H54 (cell line): ENCODE measurements around the gene THSD4.

ENCODE experiments used
- DNase-seq: peaks from one replicate; pipeline ENCODE4 v3.0.0; 2011; ENCODE audit warnings: low spot score, mixed read lengths; ENCODE audit not compliant: insufficient read length
- FAIRE-seq: peaks from 3 replicates; lab custom pipeline; 2011; peaks lifted over from hg19 to GRCh38; lab: Jason Lieb, UNC
- POLR2A ChIP-seq: IDR thresholded peaks from 2 replicates; pipeline ENCODE4 v1.6.1; 2011; ENCODE audit warnings: low read depth, mild to moderate bottlenecking, low read length

Gene THSD4

DNA sequence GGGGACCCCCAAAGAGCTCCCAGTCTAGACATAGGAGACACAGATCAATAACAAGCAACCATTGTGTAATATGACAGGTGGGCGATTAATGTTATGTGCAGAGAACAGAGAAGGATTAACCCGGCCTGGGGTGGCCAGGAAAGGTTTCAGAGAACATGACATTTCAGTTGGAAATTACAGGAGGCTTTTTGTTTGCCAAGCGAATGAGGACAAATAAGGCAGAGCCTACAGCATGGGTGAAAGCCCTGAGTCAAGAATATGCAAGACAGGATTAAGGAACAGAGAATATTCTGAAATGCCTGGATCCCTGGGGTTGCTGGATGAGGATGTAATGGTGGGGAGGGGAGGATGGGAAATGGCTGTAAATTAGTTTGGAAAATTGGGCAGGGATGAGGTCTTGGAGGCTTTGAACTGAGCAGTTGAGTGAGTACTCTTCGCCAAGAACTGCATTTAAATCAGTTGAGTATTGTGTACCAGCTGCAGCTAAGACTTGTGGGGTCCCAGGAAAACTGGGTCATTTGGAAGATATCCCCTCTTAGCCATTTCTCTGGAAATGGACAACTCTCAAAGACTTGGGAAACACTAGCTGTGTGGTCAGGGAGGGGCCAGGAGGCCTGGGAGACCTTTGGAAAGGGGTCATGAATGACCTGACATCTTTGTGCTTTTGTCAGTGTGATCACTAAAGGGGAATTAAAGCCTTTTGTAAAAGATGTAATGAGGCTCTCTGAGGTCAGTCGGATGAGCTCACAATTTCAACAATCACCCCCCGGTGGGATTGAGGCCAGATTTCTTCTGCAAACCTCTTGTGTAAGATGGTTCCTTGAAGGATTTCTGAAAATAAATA is 496.5 kb downstream of the THSD4 start:
- FAIRE-seq (no peak), DNase-seq (no peak)
- no peak for TF ChIP-seq POLR2A

GRCh38 chr15:71612397-71612722 is 497.1 kb downstream of the THSD4 start:
- FAIRE-seq = no peak
- no peak for DNase-seq

GRCh38 chr15:71612869-71613268 is 497.6 kb downstream of the THSD4 start:
- FAIRE-seq = no peak
- DNase-seq = no peak
- no peak for TF ChIP-seq POLR2A

More at GRCh38 chr15:71612397-71612722, 497.1 kb downstream of the THSD4 start:
- TF ChIP-seq POLR2A = no peak

GRCh38 chr15:71623111-71623510 is 507.8 kb downstream of the THSD4 start:
- no peak for DNase-seq
- no peak for FAIRE-seq
- no peak for TF ChIP-seq POLR2A

- no peak for TF ChIP-seq POLR2A
- DNase-seq = no peak
- no peak for FAIRE-seq
Observed at GRCh38 chr15:71626596-71627088, 511.4 kb downstream of the THSD4 start.

DNA sequence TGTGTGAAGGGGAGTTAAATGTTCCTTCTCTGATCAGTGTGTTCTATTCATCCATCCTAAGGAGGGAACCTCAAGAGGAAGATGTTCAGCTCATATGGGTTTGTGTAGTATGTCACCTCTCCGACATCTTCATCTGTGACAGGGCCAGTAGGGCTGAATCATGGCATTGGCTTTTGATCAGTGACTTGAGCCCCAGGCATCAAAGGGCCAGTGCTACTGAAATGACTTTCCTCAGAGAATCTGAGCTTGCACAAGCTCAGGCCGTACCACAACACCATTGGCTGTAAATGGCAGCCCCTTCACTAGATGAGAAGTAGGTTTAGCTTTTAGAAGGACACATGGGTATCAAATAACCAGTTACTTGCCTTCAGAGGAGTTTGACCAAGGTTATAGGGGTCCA is 511.9 kb downstream of the THSD4 start:
- TF ChIP-seq POLR2A = no peak
- DNase-seq (no peak), FAIRE-seq (no peak)

GRCh38 chr15:71627604-71628003 is 512.3 kb downstream of the THSD4 start:
- FAIRE-seq = no peak

DNA sequence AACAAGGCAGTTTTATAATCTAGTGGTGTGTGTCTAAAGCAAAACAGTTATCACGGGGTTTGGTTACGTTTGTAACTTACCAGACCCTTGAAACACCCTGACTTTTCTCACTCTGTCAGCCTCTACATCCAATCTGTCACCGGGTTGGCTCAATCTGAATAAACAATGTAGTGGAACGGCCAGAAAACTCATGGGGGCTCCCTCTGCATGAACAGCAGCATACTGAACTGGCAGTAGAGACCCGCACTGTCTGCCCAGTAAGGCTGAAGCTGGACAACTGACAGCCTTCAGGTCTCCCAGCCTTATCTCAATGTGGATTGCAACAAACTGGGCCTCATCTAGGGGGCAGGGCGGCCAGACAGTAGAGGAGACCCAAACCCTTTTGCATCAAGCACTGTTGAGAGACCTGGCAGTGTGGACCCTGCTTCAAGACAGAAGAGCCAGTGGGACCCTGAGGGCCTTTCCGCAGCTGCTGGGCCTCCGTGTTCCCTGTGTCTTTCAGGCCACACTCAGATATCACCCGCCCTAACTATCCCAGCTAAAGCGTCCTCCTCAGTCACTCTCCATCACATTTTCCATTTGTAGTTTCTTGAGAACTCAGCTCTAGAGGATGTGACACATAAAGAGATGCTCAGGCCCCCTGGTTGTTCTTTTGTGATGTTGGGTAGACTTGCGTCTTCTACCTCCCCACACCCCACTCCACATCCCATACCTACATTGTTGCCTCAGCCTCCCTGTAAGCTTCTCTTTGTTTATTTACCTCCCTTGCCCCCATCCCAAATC is 513.9 kb downstream of the THSD4 start:
- DNase-seq = no peak
- FAIRE-seq = no peak
- TF ChIP-seq POLR2A = no peak

More at GRCh38 chr15:71627604-71628003, 512.3 kb downstream of the THSD4 start:
- TF ChIP-seq POLR2A = no peak
- no peak for DNase-seq

GRCh38 chr15:71629781-71630474 is 514.7 kb downstream of the THSD4 start:
- DNase-seq = no peak
- no peak for FAIRE-seq

GRCh38 chr15:71630475-71630809 is 515.2 kb downstream of the THSD4 start:
- FAIRE-seq = no peak
- TF ChIP-seq POLR2A = no peak

More at GRCh38 chr15:71629781-71630474, 514.7 kb downstream of the THSD4 start:
- TF ChIP-seq POLR2A = no peak

GRCh38 chr15:71632576-71633195 is 517.4 kb downstream of the THSD4 start:
- DNase-seq (no peak), FAIRE-seq (no peak)
- TF ChIP-seq POLR2A = no peak

More at GRCh38 chr15:71630475-71630809, 515.2 kb downstream of the THSD4 start:
- DNase-seq = no peak

DNA sequence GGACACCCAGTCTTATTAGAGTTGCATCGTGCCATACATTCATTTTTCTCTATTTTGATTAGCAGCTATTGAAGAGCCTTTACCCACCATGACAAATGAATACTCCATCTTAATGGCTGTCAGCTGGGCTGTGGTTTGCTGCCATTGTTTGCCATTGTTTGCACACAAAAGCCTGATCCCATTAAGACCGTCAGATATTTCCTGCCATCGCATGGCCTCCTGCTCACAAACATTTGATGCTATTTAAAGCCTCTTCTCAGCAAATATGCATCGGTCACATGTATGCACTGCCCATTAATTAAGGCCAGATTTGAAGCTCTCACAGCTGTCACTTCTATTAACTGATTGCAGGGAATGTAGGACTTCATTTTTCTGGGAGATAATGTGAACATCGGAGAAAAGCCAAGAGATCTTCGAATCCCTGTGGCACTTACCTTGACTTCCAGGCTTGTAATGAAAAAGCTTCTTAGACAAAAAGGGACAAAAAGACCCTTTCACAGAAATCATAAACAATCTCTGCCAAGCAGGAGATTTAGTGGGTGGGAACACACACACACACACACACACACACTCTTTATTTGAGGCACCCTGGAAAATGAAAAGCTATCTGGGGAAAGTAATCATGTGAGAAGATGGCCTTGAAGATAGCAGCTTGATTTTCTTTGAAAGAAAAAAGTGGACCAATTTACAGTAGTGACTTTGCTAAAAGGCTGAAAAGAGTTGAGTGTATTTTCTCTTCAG is 519.7 kb downstream of the THSD4 start:
- FAIRE-seq (no peak), DNase-seq (no peak)
- no peak for TF ChIP-seq POLR2A

DNA sequence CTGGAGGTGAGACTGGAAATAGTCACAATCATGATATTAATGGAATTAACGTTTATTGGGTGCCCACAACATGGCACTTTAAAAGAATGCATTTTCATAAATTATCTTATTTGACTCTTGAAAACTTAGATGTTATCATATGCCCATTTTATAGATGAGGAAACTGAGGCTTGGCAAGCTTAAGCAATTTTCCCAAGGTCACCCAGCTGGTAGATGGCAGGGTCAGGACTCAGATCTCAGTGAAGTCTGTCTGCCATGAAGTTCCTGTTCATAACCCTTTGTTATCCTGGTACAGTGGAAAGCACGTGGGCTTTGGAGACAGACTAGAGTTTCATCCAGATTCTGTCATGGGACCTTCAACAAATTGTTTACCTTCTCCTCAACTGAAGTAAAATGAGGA is 520.5 kb downstream of the THSD4 start:
- DNase-seq (no peak), FAIRE-seq (no peak)
- no peak for TF ChIP-seq POLR2A
